NCI-H1092 (cell line): ENCODE measurements around the gene OPTN.
A peak's percentile ranks its signal among the peaks of the same experiment; 100 is the strongest.

ENCODE experiments used
- DNase-seq: peaks from one replicate; lab custom pipeline; 2025; lab: John Stamatoyannopoulos, UW

Gene OPTN

GRCh38 chr10:13184276-13184675, 84.3 kb downstream of the OPTN start:
- DNase-seq: no peak

DNA sequence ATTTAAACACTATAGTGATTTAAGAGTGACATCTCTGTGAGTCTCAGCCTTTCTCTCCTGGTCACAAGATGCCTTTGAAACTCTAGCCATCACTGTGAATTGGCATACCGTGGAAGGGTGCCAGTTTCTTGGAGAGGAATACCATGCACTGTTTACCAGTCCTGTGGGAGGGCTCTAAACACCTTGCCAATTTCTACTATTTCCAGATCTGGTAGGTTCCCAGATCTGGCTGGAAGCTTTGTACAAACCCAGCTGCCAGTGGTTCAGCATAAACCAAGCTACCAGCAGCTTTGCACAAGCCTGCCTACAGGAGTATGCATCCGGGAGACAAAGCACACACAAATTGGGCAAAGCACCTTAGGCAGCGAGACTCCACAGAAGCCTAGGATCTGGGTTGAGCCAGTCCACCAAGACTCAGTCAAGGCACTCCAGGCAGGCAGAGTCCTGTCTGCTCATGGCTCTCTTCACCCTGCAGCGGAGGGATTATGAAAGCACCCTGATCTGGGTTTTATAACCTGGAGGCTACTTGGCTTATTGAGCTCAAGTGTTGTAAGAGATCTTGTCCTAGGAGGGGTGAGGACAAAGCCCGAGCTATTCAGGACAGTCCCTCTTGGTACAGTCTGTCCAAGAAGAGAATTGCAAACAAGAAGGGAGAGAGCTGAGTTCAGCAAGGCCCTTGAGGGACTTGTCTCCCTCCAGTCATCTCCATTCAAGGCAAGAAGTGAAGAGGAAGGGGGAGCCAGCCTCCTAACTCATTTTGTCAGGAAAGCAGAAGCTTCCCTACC, 85.0 kb downstream of the OPTN start:
- DNase-seq: peak; percentile 20

- no peak for DNase-seq
Measured at GRCh38 chr10:13187135-13187534, 87.2 kb downstream of the OPTN start.
